B cell (primary cell): Measurements from ENCODE around the gene XG. TPM values are rescaled to one million over a fixed set of nuclear protein-coding genes. Genes with fewer than 3 reads are reported as not detected.

Experiments
- ATAC-seq: fragments of 200-7000 bp; cut with Tn5 transposase; one replicate; pipeline ENCODE4 v1.10.0; 2021; ENCODE audit warnings: low read depth, mild to moderate bottlenecking, moderate number of reproducible peaks, moderate library complexity
- CTCF ChIA-PET: fragments of 350-600 bp; sonication (Branson Sonifier 250); formaldehyde crosslinking; loops from one replicate; lab custom pipeline; 2021; ENCODE audit warnings: antibody characterized with exemption, inconsistent platforms; lab: Charles Lee
- POLR2A ChIA-PET: fragments of 350-600 bp; sonication (Branson Sonifier 250); formaldehyde crosslinking; loops from one replicate; lab custom pipeline; 2021; ENCODE audit warnings: antibody characterized with exemption; lab: Charles Lee
- DNase-seq: peaks from one replicate; pipeline ENCODE4 v3.0.0; 2013
- H2AFZ ChIP-seq: 2 replicates; pipeline ENCODE4 v1.6.1; 2012; ENCODE audit warnings: mild to moderate bottlenecking, low read depth, low read length; ENCODE audit not compliant: insufficient read depth, poor library complexity, severe bottlenecking
- H3K27ac ChIP-seq, 2 donors: 1 replicate in 1 of 2; 2 replicates in 1 of 2; pipeline ENCODE4 v1.5.1; 2012 to 2013; ENCODE audit warnings: low read length in 2 of 2, mild to moderate bottlenecking in 2 of 2, moderate library complexity in 1 of 2
- H3K27me3 ChIP-seq, 4 experiments: fragments of 200-600 bp in 1 of 4; sonication (generic) in 1 of 4; replicated peaks in 1 of 4; 1 replicate in 2 of 4; 2 replicates in 2 of 4; pipeline versions ENCODE4 v1.6.1 to v1.7.0; 2013 to 2016; ENCODE audit warnings: low read length in 3 of 4, mild to moderate bottlenecking in 2 of 4, mixed read lengths in 1 of 4, moderate library complexity in 1 of 4; ENCODE audit not compliant: insufficient read depth in 4 of 4, control insufficient read depth in 3 of 4; ENCODE audit errors: control extremely low read depth in 1 of 4
- H3K36me3 ChIP-seq, 2 experiments: replicated peaks in 1 of 2; 1 replicate in 1 of 2; 2 replicates in 1 of 2; pipeline versions ENCODE4 v1.6.1 to v1.7.1; 2013; ENCODE audit warnings: low read length in 1 of 2; ENCODE audit not compliant: insufficient read depth in 2 of 2, control insufficient read depth in 1 of 2; ENCODE audit errors: control extremely low read depth in 1 of 2, extremely low read depth in 1 of 2
- H3K4me1 ChIP-seq, 2 donors: fragments of 200-600 bp in 1 of 2; sonication (generic) in 1 of 2; 1 replicate in 1 of 2; 2 replicates in 1 of 2; pipeline versions ENCODE4 v1.5.1 to v1.6.1; 2013 to 2017; ENCODE audit warnings: low read length in 2 of 2; ENCODE audit not compliant: control insufficient read depth in 2 of 2, insufficient read depth in 2 of 2
- H3K4me2 ChIP-seq: replicated peaks from 2 replicates; pipeline ENCODE3; 2012; ENCODE audit warnings: mild to moderate bottlenecking, low read depth, low read length; ENCODE audit not compliant: poor library complexity, severe bottlenecking
- H3K4me3 ChIP-seq, 5 experiments: fragments of 200-600 bp in 1 of 5; sonication (generic) in 1 of 5; 1 replicate in 3 of 5; 2 replicates in 2 of 5; pipeline versions ENCODE4 v1.5.1 to v1.7.0; 2011 to 2016; ENCODE audit warnings: low read length in 4 of 5, mild to moderate bottlenecking in 4 of 5, low read depth in 2 of 5, control low read depth in 1 of 5, moderate library complexity in 1 of 5; ENCODE audit not compliant: insufficient read depth in 1 of 5; ENCODE audit errors: control extremely low read depth in 1 of 5, extremely low read depth in 1 of 5
- H3K79me2 ChIP-seq: fragments of 200-600 bp; sonication (generic); one replicate; pipeline ENCODE4 v1.6.0; 2016; ENCODE audit warnings: low read length; ENCODE audit not compliant: control insufficient read depth, insufficient read depth
- H3K9ac ChIP-seq: fragments of 200-600 bp; sonication (generic); 2 replicates; pipeline ENCODE4 v1.6.1; 2017; ENCODE audit warnings: mild to moderate bottlenecking, low read length, moderate library complexity
- H3K9me3 ChIP-seq, 3 donors: one replicate each; pipeline versions ENCODE4 v1.6.1 to v1.7.1; 2013; ENCODE audit warnings: low read length in 2 of 3; ENCODE audit not compliant: control insufficient read depth in 2 of 3, insufficient read depth in 1 of 3; ENCODE audit errors: control extremely low read depth in 1 of 3
- H4K20me1 ChIP-seq: 2 replicates; pipeline ENCODE4 v1.6.0; 2012; ENCODE audit warnings: mild to moderate bottlenecking, low read length; ENCODE audit not compliant: insufficient read depth, control insufficient read depth, poor library complexity, severe bottlenecking
- H3K27ac Mint-ChIP-seq: one replicate; pipeline ENCODE4 v1.8.0; 2021; ENCODE audit warnings: mixed read lengths
- H3K27me3 Mint-ChIP-seq: one replicate; pipeline ENCODE4 v1.8.0; 2021; ENCODE audit warnings: mixed read lengths
- H3K4me1 Mint-ChIP-seq: one replicate; pipeline ENCODE4 v1.8.0; 2021; ENCODE audit warnings: mixed read lengths
- H3K4me3 Mint-ChIP-seq: one replicate; pipeline ENCODE4 v1.8.0; 2021; ENCODE audit warnings: mixed read lengths
- H3K9me3 Mint-ChIP-seq: one replicate; pipeline ENCODE4 v1.8.0; 2022; ENCODE audit warnings: mixed read lengths; ENCODE audit not compliant: insufficient read depth
- CTCF ChIP-seq: fragments of 200-600 bp; IDR thresholded peaks from one replicate; pipeline ENCODE4 v1.8.0; 2022; ENCODE audit warnings: antibody characterized with exemption, mild to moderate bottlenecking
- EZH2 ChIP-seq: IDR thresholded peaks from 2 replicates; pipeline ENCODE4 v1.6.1; 2012; ENCODE audit warnings: borderline replicate concordance, low read depth, mild to moderate bottlenecking, moderate library complexity, low read length; ENCODE audit not compliant: insufficient read depth, poor library complexity, severe bottlenecking
- WGBS: methylation state at CpG from one replicate; pipeline ENCODE4 v1.1.5; 2013; ENCODE audit warnings: missing lambda C conversion rate; ENCODE audit not compliant: insufficient coverage; 5-methylcytosine and 5-hydroxymethylcytosine counted together
- intact Hi-C: fragments of 100-400 bp; cut with micrococcal nuclease; formaldehyde crosslinking; loops from one replicate; pipeline ENCODE4 v1.10.0; 2022
- polyA plus RNA-seq: library from polyadenylated mRNA; depleted of rRNA; stranded (reverse); fragments of >200 nt; gene quantifications from 2 replicates; pipeline ENCODE4 v1.2.3, GENCODE V29; 2012
- total RNA-seq, 2 donors: library from RNA; stranded (reverse); fragments of 120-200 nt in 1 of 2; gene quantifications; 1 replicate in 1 of 2; 2 replicates in 1 of 2; pipeline versions ENCODE4 v1.2.3 to v1.2.4, GENCODE V29; 2013 to 2022

The XG gene
- total and polyA plus RNA-seq, 2 donors (not counting 1 experiment from before 2014, with no cell fraction given): 0.03 TPM; not detected in 1

GRCh38 chrX:2820136-2820771 lies 68.4 kb downstream of the XG start:
- intact Hi-C loops: no loop called here
- no peak for TF ChIP-seq CTCF
- TF ChIP-seq EZH2: no peak
- ATAC-seq (no peak), DNase-seq (no peak)
- 33% methylated on average over 3 of the region's 8 CpGs for WGBS
- Mint-ChIP-seq H3K27ac (no peak overlapping the region), H3K27me3 (peaks cover 2% of the 10 kb centered on the region), H3K9me3 (no peaks in the 10 kb centered on the region), H3K4me3 (no peak overlapping the region), H3K4me1 (no peaks in the 10 kb centered on the region)
- no peak overlapping the region for H3K4me3 ChIP-seq
- POLR2A ChIA-PET: no interaction called here
- H3K9ac ChIP-seq: no peak overlapping the region
- no peak overlapping the region for H2AFZ ChIP-seq
- no peak overlapping the region for H3K27ac ChIP-seq
- H3K9me3 ChIP-seq: no peaks in the 10 kb centered on the region
- H3K4me2 ChIP-seq: no peak overlapping the region
- no peaks in the 10 kb centered on the region for H3K79me2 ChIP-seq
- no peaks in the 10 kb centered on the region for H3K4me1 ChIP-seq
- H3K27me3 ChIP-seq: peaks cover 0 to 5% (median 0%) of the 10 kb centered on the region in 4 experiments
- CTCF ChIA-PET: interaction anchor here (0.6 kb wide), 1 partner anchor 8 kb away, joined by 3 read pairs; no protein-coding TSS in a partner anchor
- no peaks in the 10 kb centered on the region for H3K36me3 ChIP-seq
- no peaks in the 10 kb centered on the region for H4K20me1 ChIP-seq

GRCh38 chrX:2823795-2824386 lies 72.1 kb downstream of the XG start:
- Histone ChIP-seq H3K4me2 (no peak overlapping the region), H3K36me3 (no peaks in the 10 kb centered on the region), H2AFZ (no peak overlapping the region), H3K27me3 (peaks cover 0 to 16% (median 3%) of the 10 kb centered on the region in 4 experiments), H3K9me3 (peaks cover 0 to 4% (median 3%) of the 10 kb centered on the region in 3 donors), H3K4me1 (no peaks in the 10 kb centered on the region), H4K20me1 (no peaks in the 10 kb centered on the region), H3K27ac (no peak overlapping the region), H3K4me3 (no peak overlapping the region), H3K9ac (no peak overlapping the region), H3K79me2 (no peaks in the 10 kb centered on the region)
- intact Hi-C loops: no loop called here
- Mint-ChIP-seq H3K4me3 (no peak overlapping the region), H3K9me3 (no peaks in the 10 kb centered on the region), H3K27ac (no peak overlapping the region), H3K4me1 (no peaks in the 10 kb centered on the region), H3K27me3 (peaks cover 2% of the 10 kb centered on the region)
- ChIA-PET CTCF (no interaction called here), POLR2A (no interaction called here)
- DNase-seq (no peak), ATAC-seq (no peak)
- TF ChIP-seq EZH2 (no peak), CTCF (no peak)
- no CpG with 5 or more reads among the region's 13 CpGs for WGBS
